ENCODE data around the gene NEK11. TPM values are rescaled to one million over a fixed set of nuclear protein-coding genes. Genes with fewer than 3 reads are reported as not detected.

NEK11 gene
- polyA plus RNA-seq, 1 experiment = 2.6 TPM

GRCh38 chr3:131007782-131008181 lies 18.9 kb upstream of the NEK11 start:
- H3K36me3 ChIP-seq (ENCODE audit: control insufficient read depth, insufficient read depth, low read length) = no peaks in the 10 kb centered on the region; the same call in 1 of the 2 replicates
- DNase-seq (ENCODE audit: low read depth) = no peak
- H3K27me3 ChIP-seq (ENCODE audit: control insufficient read depth, insufficient read depth, low read length) = no peaks in the 10 kb centered on the region
- TF ChIP-seq CTCF (IDR thresholded peaks at IDR 0.05; ENCODE audit: insufficient read depth, low read depth, low read length) = no peak
- CTCF ChIA-PET = interaction anchor here (0.5 to 2.2 kb wide), 4 partner anchors 14 to 1000 kb away, joined by 3 to 6 read pairs (median 4); partner anchors contain the start of gene ATP2C1
- H3K4me3 ChIP-seq (ENCODE audit: low read depth, low read length) = no peak overlapping the region
- POLR2A ChIA-PET = interaction anchor here (0.6 kb wide), 1 partner anchor 19 kb away, joined by 4 read pairs; no protein-coding TSS in a partner anchor

- no peaks in the 10 kb centered on the region for H3K27me3 ChIP-seq (ENCODE audit: control insufficient read depth, insufficient read depth, low read length)
- H3K36me3 ChIP-seq (ENCODE audit: control insufficient read depth, insufficient read depth, low read length) = no peaks in the 10 kb centered on the region; the same call in 1 of the 2 replicates
- DNase-seq (ENCODE audit: low read depth) = no peak
- TF ChIP-seq CTCF (IDR thresholded peaks at IDR 0.05; ENCODE audit: insufficient read depth, low read depth, low read length) = no peak
- ChIA-PET POLR2A (no interaction called here), CTCF (interaction anchor here (0.9 kb wide), 1 partner anchor 16 kb away, joined by 3 read pairs; no protein-coding TSS in a partner anchor)
- H3K4me3 ChIP-seq (ENCODE audit: low read depth, low read length) = no peak overlapping the region
Measured at GRCh38 chr3:131008326-131008725, 18.4 kb upstream of the NEK11 start.

GRCh38 chr3:131009698-131010097 lies 17.0 kb upstream of the NEK11 start:
- Histone ChIP-seq H3K36me3 (ENCODE audit: control insufficient read depth, insufficient read depth, low read length) (no peaks in the 10 kb centered on the region; the same call in 1 of the 2 replicates), H3K4me3 (ENCODE audit: low read depth, low read length) (no peak overlapping the region), H3K27me3 (ENCODE audit: control insufficient read depth, insufficient read depth, low read length) (no peaks in the 10 kb centered on the region)
- CTCF ChIA-PET = interaction anchor here (0.6 kb wide), 1 partner anchor 76 kb away, joined by 3 read pairs; no protein-coding TSS in a partner anchor
- no peak for DNase-seq (ENCODE audit: low read depth)
- no peak for TF ChIP-seq CTCF (IDR thresholded peaks at IDR 0.05; ENCODE audit: insufficient read depth, low read depth, low read length)
- POLR2A ChIA-PET = interaction anchor here (0.6 kb wide), 1 partner anchor 9 kb away, joined by 5 read pairs; no protein-coding TSS in a partner anchor

- no peak overlapping the region for H3K4me3 ChIP-seq (ENCODE audit: low read depth, low read length)
- CTCF ChIA-PET = no interaction called here
- H3K27me3 ChIP-seq (ENCODE audit: control insufficient read depth, insufficient read depth, low read length) = no peaks in the 10 kb centered on the region
- no peak for TF ChIP-seq CTCF (IDR thresholded peaks at IDR 0.05; ENCODE audit: insufficient read depth, low read depth, low read length)
- DNase-seq (ENCODE audit: low read depth) = no peak
- peaks cover 2% of the 10 kb centered on the region; the same call in 1 of the 2 replicates for H3K36me3 ChIP-seq (ENCODE audit: control insufficient read depth, insufficient read depth, low read length)
- POLR2A ChIA-PET = no interaction called here
Measured at GRCh38 chr3:131018970-131019369, 7.7 kb upstream of the NEK11 start.

- CTCF ChIA-PET = no interaction called here
- DNase-seq (ENCODE audit: low read depth) = no peak
- POLR2A ChIA-PET = no interaction called here
- Histone ChIP-seq H3K27me3 (ENCODE audit: control insufficient read depth, insufficient read depth, low read length) (no peaks in the 10 kb centered on the region), H3K36me3 (ENCODE audit: control insufficient read depth, insufficient read depth, low read length) (peaks cover 2% of the 10 kb centered on the region; the same call in 1 of the 2 replicates), H3K4me3 (ENCODE audit: low read depth, low read length) (no peak overlapping the region)
- TF ChIP-seq CTCF (IDR thresholded peaks at IDR 0.05; ENCODE audit: insufficient read depth, low read depth, low read length) = no peak
Measured at GRCh38 chr3:131020122-131020693, 6.5 kb upstream of the NEK11 start.

Data from BJ (cell line).